Mesenteric fat pad (tissue), 1 donor: ENCODE measurements around the gene DPYD. TPM values are rescaled to one million over a fixed set of nuclear protein-coding genes. Genes with fewer than 3 reads are reported as not detected.

Source experiments
- DNase-seq: peaks from one replicate; pipeline ENCODE4 v3.0.0-alpha.2; 2020; ENCODE audit warnings: low spot score
- total RNA-seq: library from RNA; stranded (reverse); fragmentation: NEBNext Ultra II Directional; extraction: Animal tissue kit (Norgen Biotek cat#: 25700); gene quantifications from one replicate; pipeline ENCODE4 v1.2.1, GENCODE V29; 2021
- donor health status: DM: yes; HTN: yes; CAD: no.

DPYD gene
- total RNA-seq, 1 donor from 2014 or later: 48.6 TPM

DNA sequence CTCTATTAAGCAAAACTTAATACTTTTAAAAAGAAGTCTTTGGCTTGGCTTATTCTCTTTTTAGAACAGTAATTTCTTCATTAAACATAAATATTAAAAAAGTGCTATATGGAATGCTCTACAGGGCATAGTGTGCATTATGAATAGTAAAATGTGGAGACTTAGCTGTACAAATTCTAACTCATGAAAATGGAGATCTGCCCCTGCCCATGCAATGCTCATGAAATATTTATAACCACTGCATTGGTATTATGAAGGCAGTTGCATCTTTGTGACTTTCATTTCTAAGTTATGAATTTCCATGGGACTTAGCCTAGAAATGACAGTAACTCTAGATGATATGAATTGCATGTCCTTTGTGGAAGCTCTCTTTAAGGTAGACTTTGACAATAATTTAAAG, 613.3 kb downstream of the DPYD start:
- DNase-seq: no peak

DNA sequence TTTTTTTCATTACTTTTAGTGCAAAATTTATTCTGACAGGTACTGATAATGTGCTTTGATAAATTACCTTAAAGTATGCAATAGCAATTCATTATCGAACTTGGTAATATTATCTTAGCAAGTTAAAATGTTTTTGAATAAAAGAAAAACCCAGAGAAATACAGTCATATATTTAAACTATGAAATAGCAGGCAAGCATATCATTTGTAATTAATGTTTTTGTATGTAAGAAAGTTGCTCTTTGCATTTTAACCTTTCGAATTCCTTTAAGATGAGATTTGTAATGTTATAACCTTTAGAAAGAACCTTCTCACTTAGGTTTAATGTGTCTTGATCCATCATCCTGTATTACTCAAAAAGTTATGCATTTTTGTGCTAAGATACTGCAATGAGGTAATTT, 613.7 kb downstream of the DPYD start:
- no peak for DNase-seq

DNA sequence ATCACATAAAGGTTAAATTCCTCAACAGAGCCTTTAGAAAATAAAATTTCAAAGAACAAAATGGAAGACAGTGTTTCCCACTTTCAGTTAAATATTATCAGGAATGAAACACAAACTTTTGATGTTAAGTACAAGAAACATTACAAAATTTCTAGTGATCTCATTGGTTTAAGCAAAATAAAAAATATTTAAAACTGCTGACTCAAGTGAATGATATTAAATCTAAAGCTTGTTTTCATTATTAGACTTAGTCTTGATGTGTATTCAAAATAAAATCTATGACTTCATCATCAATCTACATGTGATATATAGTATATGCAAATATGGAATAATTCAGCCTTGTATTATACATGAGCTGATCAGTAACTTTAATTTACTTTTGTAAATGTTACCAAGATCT, 614.3 kb downstream of the DPYD start:
- DNase-seq: no peak

DNA sequence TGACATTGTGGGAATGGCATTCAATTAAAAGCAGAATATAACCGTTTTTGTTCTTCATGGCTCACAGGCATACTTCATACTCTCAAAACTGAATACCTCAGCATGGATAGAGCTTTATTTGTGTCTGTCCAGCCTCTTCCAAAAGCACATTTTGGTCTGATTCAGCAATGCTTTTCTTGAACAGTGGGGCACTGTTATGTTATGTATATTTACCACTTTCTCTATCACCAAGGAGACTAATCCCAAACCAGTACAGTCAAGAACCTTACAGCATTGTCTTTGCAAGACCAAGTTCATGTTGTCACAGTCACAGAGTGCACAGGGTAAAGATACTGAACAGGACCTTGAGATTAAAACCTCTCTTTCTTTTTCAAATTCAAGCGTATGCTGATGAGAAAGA, 616.5 kb downstream of the DPYD start:
- no peak for DNase-seq

DNA sequence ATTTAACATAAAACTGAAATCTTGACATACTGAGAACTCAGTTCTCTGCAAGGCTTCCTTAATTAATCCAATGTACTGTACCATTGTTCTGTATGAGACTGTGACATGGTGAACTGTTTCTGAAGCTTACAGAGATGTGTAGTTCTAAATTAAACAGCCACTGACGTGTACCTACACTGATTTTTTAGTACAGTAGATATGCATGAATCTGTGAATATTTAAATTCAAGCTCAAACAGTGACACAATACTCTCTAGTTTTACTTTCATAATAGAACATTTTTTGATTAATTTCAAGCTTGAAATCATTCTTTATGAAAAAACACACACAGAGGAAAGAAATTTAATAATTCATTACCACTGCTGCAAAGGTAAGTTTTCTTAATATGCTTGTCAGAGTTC, 621.9 kb downstream of the DPYD start:
- DNase-seq: no peak

DNA sequence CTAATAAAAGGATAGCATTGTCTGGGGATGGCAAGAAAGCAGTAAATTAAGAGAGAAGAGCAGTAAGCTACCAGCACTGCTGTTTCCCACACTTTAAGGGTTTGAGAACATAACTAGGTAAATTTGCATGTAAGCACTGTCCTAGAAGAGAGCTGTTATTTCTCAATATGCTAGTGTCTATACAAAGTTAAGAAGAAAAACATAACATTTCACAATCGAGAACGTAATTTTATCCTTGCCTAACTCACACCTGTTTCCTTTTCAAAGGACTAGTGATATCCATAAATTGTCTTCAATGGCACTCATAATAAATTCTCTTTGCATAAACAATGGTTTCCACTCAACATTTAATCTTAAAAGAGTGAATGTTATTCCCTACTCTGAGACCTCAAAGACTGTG, 623.2 kb downstream of the DPYD start:
- no peak for DNase-seq

DNA sequence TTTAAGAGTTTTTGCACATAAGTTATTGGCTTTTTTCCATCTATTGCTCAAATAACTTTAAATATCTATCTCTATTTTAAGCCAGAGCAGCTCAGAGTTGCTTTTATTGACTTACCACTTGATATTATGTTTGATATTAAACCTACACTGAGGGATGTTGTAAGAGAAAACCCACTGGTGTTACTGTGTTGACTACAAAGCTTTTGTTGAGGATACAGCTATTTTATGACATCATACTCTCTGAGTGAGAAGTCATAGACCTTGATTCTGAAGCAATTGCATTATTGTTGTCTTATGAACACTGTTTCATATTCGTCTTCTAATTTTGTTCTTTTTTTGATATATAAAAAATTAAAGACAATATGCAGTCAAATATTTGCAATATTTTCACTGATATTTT, 638.9 kb downstream of the DPYD start:
- no peak for DNase-seq

DNA sequence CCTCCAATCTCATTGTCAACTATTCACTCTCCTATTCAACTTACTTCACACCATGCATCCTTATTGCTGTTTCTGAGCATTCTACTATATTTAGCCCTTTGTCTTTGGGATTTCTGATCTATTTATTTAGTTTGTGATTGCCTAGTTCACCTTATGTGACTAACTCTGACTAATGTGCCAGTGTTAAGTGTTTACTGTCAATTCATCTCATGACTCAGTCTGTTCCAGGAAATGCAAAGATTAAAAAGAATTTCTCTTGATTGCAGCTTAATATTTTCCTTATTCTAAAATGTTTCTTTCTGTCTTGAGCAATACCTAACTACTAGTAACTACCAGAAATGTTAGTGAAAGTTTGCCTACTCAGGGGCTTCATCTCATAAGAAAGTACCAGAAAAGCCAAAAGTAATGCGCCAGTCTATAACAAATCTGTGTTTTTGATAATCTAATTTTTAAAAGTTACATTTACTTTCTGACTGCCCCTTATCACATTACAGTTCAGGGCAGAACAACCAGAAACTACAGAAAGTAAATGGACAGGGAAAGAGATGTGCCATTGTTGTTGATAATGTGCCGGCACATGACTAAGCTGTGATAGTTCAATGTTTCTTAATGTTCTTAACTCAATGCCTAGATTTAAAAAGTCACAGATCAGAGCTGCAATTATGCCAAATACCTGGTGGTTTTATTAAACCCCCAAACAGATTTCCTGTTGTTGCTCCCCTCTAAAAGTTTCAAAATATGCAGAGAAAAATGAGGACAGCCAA, 642.8 kb downstream of the DPYD start:
- DNase-seq: no peak

DNA sequence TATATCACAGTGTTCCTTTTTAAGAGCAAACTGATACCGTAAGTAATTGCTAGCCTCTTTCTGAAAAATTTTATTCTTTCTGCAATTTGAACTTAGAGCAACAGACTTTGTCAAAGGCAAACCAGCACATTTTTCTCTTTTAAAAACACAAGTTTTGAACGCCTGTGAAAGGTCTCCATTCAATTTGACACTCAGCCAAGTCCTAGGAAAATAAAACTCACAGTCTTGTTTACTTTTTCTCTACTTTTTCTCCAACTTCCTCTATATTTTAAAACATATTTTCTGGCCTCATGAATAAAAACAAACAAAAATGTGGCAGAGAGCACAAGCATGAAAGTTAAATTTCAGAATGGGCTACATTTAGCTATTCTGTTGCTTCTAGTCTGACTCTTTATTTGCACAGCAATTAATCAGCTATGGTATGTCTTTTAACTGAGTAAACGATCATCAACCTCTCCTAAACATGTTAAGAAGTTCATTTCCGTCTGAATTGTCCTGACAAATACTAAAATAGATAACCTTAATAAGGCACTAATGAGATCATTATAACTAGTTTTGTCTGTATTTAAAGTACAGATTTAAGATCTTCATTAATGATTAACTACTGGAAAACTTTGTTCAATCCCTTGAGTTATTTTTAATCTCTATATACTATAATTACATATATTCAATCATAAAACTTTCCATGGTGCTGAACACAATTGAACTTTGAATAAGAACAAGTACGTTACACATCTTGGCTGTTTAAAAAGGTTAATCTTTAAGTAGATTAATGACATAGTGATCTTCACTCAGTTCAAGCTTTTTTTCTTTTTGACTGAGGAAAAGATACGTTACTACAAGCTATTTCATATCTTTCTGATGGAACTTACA, 648.7 kb downstream of the DPYD start:
- no peak for DNase-seq

DNA sequence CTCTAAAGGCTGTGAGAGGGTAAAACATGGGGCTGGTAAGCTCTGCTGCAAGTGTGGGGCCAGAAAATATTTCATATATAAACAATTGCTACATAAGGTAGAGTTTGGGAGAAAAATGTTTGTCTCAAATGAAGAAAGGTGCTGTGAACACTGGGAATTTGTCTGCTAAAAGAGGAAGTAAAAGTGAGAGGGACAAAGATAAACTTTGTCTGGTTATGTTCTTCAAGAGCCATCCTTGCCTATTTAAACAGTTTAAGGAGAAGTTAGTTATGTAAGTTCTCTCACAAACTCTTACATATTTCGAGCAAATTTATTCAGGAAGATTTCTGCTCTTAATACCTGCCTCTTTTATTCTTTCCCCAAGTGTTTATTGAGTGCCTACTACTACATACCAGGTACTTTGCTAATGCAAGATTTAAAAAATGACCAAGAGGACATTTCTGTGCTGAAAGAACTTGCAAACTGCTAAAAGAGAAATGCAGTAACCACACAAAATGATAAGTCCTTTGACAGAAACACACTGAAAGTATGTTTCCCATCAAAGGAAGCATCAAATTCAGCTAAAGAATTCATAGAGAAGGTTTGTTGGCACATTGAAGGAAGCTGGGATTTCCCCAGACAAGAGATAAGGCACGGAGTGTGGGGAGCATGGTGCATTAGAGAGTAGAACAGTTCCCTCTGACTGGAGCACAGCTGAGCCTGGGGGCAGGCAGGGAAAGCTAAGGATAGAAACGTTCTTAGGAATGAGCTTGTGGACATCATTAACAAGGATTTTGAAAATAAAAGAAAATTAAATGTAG, 650.1 kb downstream of the DPYD start:
- no peak for DNase-seq

DNA sequence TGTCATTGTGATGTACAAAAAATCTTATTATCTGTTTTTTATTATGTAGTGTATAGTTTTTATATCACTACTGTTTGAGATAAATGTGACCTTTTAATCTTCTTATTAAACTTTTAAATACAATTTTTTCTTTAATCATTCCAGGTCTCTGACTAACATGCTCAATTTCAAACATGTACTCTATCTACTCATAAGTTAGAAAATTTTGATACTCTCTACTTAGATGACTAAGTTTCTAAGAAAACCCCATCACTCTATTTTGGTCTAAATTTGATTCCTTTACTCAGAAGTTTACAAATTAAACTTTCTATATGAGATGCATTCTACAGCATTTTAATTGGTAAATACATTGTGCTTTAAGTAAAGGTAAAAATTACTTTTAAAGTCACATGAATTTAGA, 655.2 kb downstream of the DPYD start:
- DNase-seq: no peak

DNA sequence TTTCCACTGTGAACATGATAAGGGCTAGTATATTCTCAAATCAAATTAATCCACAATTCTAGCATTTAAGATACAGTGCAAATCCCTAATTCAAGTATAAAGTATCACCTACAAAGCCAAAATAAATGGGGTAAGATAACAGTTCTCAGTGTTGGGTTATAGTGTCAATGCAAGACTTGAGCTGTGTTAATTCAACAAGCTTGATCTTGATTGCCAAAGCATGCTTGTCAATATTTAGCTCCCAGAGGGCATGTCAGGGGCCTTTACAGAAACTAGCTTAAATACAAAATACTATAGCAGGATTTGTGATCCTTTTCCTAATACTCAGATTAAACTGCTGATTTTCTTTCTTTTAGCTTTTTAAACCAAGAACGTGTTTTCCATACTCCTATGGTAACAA, 658.0 kb downstream of the DPYD start:
- no peak for DNase-seq

DNA sequence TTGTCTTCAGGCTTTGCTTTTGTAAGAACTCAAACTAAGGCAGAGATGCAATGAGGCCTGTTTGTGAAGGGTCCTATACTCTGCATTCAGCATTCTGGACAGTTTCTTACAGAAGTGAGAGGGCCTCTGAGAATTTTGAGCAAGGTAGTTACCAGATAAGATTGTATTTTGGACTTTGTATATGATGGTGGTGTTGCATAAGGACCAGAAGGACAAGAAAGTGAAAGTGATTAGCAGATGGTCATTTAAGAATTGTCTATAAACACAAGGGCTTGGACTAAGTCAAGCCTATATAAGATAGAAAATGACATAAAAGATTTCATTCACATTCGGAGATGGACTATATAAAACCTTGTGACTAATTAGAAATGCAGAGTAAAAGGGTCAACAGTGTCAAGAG, 662.2 kb downstream of the DPYD start:
- no peak for DNase-seq

DNA sequence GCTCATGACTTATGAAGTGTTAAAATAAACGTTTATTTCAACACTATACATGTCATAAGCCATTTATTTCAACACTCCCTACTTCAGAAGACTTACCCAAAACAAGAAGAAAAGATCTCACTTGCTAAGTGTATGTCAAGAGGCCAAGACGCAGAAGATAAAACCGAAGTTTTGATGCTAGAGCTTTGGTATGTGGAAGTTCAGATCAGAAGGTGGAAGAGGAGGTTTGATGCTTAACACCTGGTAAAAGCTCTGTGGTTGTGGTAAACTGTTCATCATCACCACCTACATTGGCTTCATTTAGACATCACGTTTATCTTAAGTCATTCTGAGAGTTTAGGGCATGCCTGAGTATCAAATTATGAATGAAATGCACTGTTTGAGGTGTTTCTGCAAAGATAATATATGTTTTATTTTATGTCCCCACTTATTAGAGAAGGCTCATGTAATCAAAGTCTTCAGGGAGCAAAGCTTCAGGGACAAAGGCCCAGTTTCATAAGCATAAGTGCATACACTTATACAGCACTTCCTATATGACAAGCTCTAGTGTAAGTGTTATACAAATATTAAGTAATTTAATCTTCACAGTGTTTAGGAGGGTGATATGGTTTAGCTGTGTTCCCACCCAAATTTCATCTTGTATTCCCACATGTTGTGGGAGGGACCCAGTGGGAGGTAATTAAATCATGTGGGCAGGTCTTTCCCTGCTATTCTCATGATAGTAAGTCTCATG, 665.9 kb downstream of the DPYD start:
- DNase-seq: no peak

DNA sequence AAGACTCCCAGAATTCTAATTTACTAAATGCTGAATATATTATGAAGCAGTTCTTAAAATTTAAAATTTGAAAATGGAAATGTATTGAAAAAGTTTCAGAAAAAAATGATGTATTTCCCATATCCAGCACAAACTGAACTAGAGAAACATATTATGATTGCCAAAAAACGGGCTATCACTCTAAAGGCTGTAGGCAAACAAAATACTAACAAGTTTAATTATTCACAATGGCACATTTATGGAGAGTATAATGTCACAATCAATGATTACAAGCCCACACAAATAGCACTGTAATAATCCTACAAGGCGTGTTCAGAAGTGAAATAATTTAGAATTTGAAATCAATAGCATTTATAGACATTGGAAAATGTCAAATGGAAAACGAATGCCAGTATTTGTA, 667.9 kb downstream of the DPYD start:
- no peak for DNase-seq

DNA sequence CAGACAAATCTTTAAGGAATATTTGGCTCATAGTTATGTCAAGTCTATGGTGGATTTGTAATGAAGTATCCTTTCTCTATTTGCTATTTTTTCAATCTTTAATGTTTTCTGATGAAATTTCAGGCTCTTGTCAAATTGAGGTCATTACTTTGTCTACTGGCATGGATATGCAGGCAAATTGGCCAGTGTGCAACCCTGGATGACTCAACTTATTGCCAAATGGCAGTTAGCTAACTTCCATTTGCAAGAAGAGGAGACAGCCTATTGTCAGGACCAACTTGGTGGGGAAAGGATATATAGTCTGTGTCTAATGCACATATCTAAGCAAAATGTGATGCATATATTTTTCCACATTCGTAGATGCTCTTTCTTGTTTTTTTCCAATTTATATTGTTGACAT, 668.8 kb downstream of the DPYD start:
- no peak for DNase-seq

DNA sequence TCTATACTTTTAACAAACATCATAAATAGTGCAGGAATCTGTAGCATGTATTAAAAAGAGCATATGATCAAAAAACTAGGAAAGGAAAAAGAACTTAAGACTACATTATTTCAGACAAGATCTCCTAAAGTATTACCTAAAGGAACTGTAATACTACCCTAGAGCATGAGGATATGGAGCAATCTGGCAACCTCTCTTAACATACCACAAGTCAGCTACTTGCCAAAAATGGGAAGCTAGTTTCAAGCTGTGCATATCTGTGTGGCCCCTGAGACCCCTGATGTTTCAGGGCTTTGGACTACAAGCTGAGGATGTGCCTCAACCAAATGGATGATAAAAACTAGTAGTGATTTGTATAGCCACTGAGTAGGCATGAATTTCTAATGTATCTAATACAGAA, 673.6 kb downstream of the DPYD start:
- DNase-seq: no peak

DNA sequence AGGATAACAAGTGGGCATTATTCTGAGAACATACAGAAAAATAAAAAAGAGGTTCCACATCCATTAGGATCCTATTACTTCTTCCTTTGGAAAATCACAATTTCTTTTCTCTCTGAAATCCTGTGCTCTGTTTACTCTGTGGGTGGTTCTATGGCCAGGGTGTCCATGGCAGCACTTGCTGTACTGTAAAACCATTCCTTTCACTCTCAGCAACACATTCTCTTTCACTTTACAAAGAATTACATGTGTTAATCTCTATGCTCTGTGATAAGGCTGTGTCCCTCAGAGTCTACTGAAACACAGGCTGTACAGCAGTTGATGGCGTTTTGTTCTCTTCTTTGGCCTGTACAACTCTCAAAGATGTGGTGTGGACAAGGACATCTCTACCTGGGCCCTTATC, 675.2 kb downstream of the DPYD start:
- DNase-seq: no peak

DNA sequence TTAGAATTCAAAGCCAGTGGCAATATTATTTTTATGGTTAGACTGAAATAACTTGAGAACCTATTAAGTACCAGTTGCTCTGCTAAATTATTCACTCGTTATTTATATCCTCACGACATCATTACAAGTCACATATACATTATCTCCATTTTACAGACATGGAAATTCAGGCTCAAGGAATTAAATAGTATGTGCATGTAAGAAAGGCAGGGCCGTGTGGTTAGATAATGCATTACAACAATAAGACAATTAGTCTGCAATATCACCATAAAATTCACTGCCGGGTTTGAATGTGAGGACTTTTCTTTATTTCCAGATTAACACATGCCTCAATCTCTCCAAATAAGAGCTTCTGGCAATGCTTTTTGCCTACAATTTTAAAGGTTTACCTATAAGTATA, 675.8 kb downstream of the DPYD start:
- DNase-seq: no peak

DNA sequence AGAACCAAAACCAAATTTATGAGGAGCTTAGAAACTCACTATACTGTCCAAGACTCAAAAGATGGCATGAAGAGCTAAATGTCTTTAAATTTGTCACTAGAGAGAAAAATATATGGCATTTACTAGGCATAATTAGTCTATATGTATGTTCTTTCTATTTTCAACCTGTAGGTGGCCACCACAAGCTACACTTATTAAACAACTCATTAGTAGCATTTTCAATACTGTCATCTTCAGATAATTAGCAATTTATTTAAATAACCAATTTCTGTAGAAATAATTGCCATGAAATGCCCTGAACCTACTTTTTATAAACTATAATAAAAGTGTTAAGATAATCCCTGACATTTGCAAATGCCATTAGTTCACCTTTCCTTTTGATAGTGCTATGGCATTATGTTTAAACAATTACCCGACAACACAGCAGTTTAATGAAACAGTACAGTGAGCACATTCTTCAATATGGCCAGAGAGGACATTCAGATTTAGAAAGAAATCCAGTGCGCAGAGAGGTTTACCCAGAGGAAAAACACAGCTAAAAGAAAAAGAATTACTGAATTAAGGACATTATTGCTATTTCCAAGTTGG, 676.8 kb downstream of the DPYD start:
- DNase-seq: no peak

DNA sequence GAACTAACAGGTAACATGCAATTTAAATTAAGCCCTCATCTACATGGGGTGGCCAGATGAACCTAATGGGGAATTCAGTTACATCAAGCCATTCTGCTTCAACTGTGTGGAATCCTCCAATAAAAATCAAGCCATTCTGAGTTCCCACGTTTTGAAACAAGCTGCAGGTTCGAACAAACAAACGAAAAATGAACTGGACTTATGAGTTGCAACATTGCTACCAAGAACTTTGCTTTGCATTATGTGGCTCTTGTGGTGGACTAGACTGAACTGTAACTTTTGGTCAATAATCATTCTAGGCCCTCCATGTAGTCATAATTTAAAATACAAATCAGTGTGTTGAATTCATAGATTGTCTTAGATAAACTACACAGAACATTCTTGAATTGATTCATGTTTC, 682.0 kb downstream of the DPYD start:
- no peak for DNase-seq
